Measurements from ENCODE around the gene GMCL1.
A peak's percentile ranks its signal among the peaks of the same experiment; 100 is the strongest.
"Not testable (repeated sequence)": the region's sequence is repeated elsewhere in the genome, so short reads cannot be mapped to it uniquely, and the experiment has no call there.

Gene GMCL1

GRCh38 chr2:69848186-69848790 is 18.8 kb downstream of the GMCL1 start:
- no peak for DNase-seq (ENCODE audit: low read depth in 2 of 2)

DNA sequence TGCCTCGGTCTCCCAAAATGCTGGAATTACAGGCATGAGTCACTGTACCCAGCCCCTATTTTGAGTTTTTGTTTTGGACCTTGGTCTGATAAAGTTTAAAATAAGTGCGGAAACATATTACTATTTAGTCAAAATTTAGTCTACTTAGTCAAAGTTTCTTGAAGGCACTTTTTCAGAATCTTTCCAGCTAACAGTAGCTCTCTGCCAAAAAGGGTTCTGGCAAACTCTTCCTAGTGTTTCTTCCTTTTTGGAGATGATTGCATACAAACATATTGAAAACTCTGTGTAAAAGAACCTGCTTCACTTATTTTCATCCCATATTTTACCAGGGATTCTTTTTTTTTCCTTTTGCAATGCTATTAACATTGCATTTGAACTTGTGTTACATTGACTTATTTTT is 28.8 kb downstream of the GMCL1 start:
- no peak for DNase-seq (ENCODE audit: low read depth in 2 of 2)

DNA sequence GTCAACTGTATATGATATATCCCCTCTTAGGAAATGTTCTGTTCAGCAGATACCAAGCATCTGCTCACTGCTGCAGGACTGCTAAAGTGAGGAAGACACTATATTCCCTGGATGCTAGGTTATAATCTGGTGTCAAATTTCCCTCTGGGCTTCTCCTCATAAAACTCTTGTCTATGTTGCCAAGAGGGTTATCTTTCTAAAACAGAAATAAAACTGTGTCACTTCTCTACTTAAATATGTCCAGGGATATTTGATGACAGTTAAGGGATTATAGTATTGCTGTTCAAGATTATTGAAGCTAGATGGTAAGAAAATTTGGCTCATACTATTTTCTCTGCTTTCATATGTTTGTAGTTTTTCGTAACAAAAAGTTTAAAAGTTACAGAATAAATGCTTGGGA is 33.8 kb downstream of the GMCL1 start:
- no peak for DNase-seq (ENCODE audit: low read depth in 2 of 2)

DNA sequence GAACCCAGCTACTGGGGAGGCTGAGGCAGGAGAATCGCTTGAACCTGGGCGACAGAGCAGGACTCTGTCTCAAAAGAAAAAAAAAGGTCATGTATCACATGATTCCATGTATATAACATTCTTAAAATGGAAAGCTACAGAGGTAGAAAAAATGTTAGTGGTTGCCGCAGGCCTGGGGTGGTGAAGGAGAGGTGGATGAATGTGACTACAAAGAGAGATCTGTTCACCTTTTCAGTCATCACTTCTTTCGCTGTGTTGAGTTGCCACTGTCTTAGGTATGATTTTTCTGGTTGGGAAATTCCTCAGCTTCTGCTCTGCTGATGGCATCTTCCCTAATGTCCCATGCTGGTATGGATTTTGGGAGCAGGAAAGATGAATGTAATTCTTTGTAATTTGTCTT is 59.0 kb downstream of the GMCL1 start:
- DNase-seq (ENCODE audit: low read depth in 2 of 2): no peak

DNA sequence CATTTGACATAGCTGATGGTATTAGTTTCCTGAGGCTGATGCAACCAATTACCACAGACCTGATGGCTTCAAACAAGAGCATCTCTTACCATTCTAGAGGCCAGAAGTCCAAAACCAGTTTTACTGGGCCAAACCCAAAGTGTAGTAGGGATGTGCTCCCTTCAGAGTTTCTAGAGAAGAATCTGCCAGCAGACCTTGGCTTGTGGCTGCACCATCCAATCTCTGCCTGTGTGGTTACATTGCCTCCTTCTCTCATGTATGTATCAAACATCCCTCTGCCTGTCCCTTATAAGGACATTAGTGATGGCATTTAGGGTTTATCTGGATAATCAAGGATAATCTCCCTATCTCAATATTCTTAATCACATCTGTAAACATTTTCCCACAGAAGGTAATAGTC is 59.8 kb downstream of the GMCL1 start:
- DNase-seq (ENCODE audit: low read depth in 2 of 2): no peak

DNA sequence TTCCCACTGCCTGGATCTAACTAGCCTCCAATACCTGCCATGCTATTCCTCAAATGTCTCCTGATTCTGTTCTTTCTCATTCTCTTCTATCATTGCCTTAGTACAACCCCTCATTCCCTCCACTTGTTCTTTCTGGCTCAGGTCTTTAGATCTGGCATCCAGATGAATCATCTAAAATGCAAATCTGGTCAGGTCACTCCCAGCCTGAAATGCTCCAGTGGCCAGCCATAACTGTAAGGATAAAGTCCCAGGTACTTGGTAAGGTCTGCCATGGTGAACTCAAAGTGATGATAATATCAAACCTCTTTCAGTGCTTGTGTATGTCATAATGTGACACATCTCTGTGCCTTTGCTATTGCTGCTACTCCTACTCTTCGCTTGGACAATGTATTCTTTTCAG is 61.4 kb downstream of the GMCL1 start:
- no peak for DNase-seq (ENCODE audit: low read depth in 2 of 2)

- DNase-seq (ENCODE audit: low read depth in 2 of 2): not testable (repeated sequence)
These were observed 63.5 kb downstream of the GMCL1 start for GRCh38 chr2:69892838-69893424.

- peak; percentile 70 to 75 for DNase-seq (ENCODE audit: low read depth in 2 of 2)
These were observed 64.5 kb downstream of the GMCL1 start, which contains the start of gene SNRNP27 for GRCh38 chr2:69893684-69894551. TSS of gene SNRNP27 (plus strand) at chr2:69893956. CDS start at chr2:69893985, 29 bp downstream.

GRCh38 chr2:69894737-69895136 is 65.3 kb downstream of the GMCL1 start:
- DNase-seq (ENCODE audit: low read depth in 2 of 2): not testable (repeated sequence)

- no peak for DNase-seq (ENCODE audit: low read depth in 2 of 2)
These were observed 72.9 kb downstream of the GMCL1 start for GRCh38 chr2:69902213-69902922.

DNA sequence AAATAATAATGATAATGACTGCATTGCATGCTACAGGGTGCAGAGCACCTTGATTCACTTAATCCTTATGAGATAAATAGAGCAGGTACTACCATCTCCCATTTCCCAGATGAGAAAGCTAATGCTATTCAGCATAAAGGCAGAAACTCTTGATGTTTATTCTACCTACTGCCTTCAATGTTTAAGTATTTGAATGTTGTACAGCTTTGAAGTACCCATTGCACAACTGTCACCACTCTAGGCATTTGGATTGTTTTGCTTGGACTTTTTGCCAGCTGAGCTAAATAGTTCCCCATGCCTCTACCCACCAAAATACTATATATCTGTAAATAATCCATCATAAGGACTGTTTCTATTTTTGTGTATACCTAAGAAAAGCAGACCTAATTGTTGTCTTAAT is 77.8 kb downstream of the GMCL1 start:
- DNase-seq (ENCODE audit: low read depth in 2 of 2): no peak

DNA sequence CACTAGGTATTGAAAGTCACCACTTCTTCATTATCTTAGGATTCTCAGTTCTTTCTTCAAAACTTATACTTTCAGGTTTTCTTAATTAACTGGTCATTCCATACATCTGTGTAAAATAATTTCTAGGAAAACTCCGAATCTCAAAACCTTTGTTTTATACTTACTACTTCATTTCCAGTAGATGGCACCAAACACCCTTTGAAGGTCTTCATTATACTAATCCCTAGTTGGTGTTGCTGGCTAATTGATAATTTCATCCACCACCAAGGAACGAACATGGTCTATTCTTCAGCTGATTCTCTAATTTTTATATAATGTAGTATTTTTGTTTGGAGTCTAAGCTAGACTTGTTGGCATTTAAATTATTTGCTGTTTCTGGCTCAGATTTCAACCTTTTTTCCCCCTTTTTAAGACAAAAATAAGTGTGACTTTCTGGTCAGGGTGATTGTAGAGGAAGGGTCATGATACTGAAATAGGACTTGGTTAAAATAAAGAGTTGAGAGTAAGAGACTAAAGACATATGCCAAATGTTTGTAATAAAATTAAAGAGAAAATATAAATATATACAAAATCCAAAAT is 82.6 kb downstream of the GMCL1 start:
- no peak for DNase-seq (ENCODE audit: low read depth in 2 of 2)

DNA sequence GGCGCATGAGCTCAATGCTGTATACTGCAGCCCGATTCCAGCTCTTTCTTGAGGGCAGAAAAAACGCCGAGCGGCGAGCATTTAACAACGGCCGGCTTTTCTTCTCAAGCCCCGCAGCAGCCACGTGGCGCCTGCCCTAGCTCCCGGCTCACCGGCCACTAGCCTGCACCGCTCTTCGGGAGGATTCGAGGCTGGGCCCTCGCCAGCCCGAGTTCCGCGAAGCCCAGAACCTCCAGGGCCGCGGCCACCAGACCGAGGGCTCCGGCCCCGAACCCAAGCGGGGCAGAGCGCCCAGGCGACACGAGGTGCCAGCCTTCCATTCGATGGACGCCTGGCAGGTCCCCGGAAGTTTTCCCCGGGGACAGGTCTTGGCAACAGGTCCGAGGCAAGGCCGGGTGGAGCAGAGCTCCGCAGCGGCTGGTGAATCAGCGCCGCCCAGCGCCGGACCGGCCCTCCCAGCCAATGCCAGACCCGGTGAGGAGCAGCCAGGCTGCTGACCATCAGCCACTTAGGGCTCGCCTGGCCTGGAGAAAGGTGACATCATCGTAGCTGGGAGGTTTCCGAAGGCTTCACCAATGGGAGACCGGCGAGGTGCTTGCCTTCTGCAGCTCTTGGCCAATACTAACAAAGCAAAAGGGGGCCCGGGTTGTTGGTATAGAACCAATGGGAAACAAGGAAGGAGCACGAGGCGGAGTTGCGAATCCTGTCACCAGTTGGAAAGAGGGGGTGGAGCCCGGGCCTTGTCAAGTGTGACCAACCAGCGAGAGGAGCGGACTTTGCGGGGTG is 84.9 kb downstream of the GMCL1 start:
- peak in 1 of 2 donors; percentile 100 for DNase-seq (ENCODE audit: low read depth in 2 of 2)

- peak in 1 of 2 donors; percentile 100 for DNase-seq (ENCODE audit: low read depth in 2 of 2)
These were observed 85.8 kb downstream of the GMCL1 start, which contains the start of gene MXD1 for GRCh38 chr2:69914950-69915945. TSS of gene MXD1 (plus strand) at chr2:69915109. CDS start at chr2:69915331, 222 bp downstream.

DNA sequence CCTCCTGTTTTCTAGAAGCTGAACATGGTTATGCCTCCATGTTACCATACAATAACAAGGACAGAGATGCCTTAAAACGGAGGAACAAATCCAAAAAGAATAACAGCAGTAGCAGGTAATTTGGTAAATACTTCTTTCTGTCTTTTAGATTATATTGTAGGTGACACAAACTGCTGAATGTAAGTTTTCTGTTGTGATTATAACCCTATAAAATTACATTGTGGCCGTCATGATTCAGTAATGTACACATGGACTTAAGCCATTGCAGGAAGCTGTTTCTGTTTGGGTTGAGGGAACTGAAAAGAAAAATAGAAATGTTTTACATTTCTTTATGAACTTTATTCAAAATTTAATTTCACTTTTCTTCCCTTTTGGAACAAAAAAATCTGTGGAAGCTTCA is 86.6 kb downstream of the GMCL1 start:
- no peak for DNase-seq (ENCODE audit: low read depth in 2 of 2)

DNA sequence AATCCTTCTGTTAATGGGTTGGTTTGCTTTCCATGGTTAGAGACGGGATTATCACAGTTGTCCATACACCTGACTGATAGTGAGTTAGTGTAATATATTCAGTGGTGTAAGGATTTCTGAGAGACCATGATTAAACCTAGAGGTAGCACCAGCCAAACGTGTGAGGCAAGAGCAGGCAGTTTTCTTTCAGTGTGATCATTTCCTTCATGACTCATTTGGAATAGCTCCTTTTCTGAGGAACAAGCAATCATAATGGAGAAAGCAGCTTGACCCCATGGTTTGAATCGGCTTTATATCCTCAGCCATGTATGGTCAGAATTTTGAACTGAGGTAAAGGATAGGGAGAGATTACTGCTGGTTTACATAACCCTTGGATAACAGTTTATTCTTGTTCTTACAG is 88.4 kb downstream of the GMCL1 start:
- DNase-seq (ENCODE audit: low read depth in 2 of 2): no peak

- DNase-seq (ENCODE audit: low read depth in 2 of 2): no peak
These were observed 88.9 kb downstream of the GMCL1 start for GRCh38 chr2:69918401-69918800.

- DNase-seq (ENCODE audit: low read depth in 2 of 2): no peak
These were observed 93.7 kb downstream of the GMCL1 start for GRCh38 chr2:69923116-69923515.

DNA sequence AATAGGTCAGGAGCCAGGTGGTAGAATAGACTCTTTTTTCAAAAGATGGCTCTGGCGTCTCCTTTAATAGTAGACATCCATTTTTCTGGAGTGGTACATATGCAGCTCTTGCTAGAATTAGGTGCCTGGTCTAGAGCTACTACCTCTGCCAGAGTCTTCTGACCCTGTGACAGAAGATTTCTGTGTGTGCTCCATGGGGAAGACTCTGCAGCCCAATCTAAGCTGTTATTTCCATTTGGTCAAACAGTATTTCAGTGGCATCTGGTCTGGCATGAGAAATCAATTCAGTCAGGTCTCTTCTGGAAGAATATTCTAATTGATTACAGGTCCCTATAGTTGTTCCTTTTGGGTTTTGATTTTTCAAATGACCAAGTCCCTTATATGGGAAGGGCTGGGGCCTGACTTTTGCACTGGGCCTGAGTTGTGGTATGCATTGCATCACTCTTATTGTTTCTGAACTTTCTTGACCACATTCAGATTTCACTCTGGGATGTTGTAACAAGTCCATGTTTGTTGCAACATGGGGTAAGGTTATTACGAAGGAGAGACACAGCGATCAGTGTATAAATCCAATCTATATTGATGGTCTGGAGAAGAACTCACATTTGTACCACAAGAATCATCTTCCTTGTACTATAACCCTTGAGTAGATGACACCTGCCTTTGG is 97.5 kb downstream of the GMCL1 start:
- no peak for DNase-seq (ENCODE audit: low read depth in 2 of 2)
